Smooth muscle cell (in vitro differentiated cells): Measurements from ENCODE around the gene HNRNPUL1. TPM values are rescaled to one million over a fixed set of nuclear protein-coding genes. Genes with fewer than 3 reads are reported as not detected.

Source experiments
- DNase-seq: peaks from one replicate; lab custom pipeline; 2025; ENCODE audit not compliant: unreplicated experiment; lab: John Stamatoyannopoulos, UW
- H2AFZ ChIP-seq: fragments of 200-600 bp; sonication (generic); 2 replicates; pipeline ENCODE4 v1.6.0; 2016; ENCODE audit warnings: antibody characterized with exemption, low read depth, mild to moderate bottlenecking
- H3F3A ChIP-seq: fragments of 200-600 bp; sonication (generic); 2 replicates; pipeline ENCODE4 v1.6.0; 2017; ENCODE audit warnings: antibody characterized with exemption, low read depth
- H3K27ac ChIP-seq: fragments of 200-600 bp; sonication (generic); 2 replicates; pipeline ENCODE4 v1.5.1; 2016; ENCODE audit warnings: low read depth, mild to moderate bottlenecking
- H3K27me3 ChIP-seq: fragments of 200-600 bp; sonication (generic); 2 replicates; pipeline ENCODE4 v1.6.1; 2016; ENCODE audit warnings: low read depth, mild to moderate bottlenecking
- H3K36me3 ChIP-seq: fragments of 200-600 bp; sonication (generic); 2 replicates; pipeline ENCODE4 v1.5.1; 2016; ENCODE audit warnings: low read depth
- H3K4me1 ChIP-seq: fragments of 200-600 bp; sonication (generic); 2 replicates; pipeline ENCODE4 v1.5.1; 2016; ENCODE audit warnings: low read depth
- H3K4me2 ChIP-seq: fragments of 200-600 bp; sonication (generic); 2 replicates; pipeline ENCODE4 v1.6.0; 2016; ENCODE audit warnings: mild to moderate bottlenecking
- H3K4me3 ChIP-seq: fragments of 200-600 bp; sonication (generic); 2 replicates; pipeline ENCODE4 v1.5.1; 2016; ENCODE audit warnings: mild to moderate bottlenecking
- H3K79me2 ChIP-seq: fragments of 200-600 bp; sonication (generic); 2 replicates; pipeline ENCODE4 v1.6.0; 2016; ENCODE audit warnings: low read depth, mild to moderate bottlenecking
- H3K9ac ChIP-seq: fragments of 200-600 bp; sonication (generic); 2 replicates; pipeline ENCODE4 v1.6.0; 2016; ENCODE audit warnings: low read depth
- H3K9me3 ChIP-seq: fragments of 200-600 bp; sonication (generic); replicated peaks from 2 replicates; pipeline ENCODE4 v1.5.1; 2016; ENCODE audit warnings: low read depth
- H4K20me1 ChIP-seq: fragments of 200-600 bp; sonication (generic); 2 replicates; pipeline ENCODE4 v1.6.0; 2016; ENCODE audit warnings: low read depth
- WGBS: methylation state at CpG from one replicate; pipeline ENCODE4 v1.1.7; 2016; ENCODE audit warnings: low lambda C conversion rate; 5-methylcytosine and 5-hydroxymethylcytosine counted together
- polyA plus RNA-seq: library from polyadenylated mRNA; unstranded; fragments of >200 nt; fragmentation: Nextera tagmentation; extraction: Ambion mirVana; gene quantifications from 2 replicates; pipeline ENCODE4 v1.2.1, GENCODE V29; 2016
- total RNA-seq: library from RNA; depleted of rRNA; stranded (reverse); fragments of >200 nt; gene quantifications from 2 replicates; pipeline ENCODE4 v1.2.3, GENCODE V29; 2014
- TF ChIP-seq, protein P1 (sequence below): fragments of 200-600 bp; sonication (generic); IDR thresholded peaks from 2 replicates; pipeline ENCODE4 v1.5.1; 2017; ENCODE audit warnings: borderline replicate concordance, mild to moderate bottlenecking, antibody characterized with exemption; ENCODE audit not compliant: insufficient read depth, poor library complexity, severe bottlenecking

Gene HNRNPUL1
- total and polyA plus RNA-seq, 2 experiments from 2014 or later: 101 to 125 TPM

DNA sequence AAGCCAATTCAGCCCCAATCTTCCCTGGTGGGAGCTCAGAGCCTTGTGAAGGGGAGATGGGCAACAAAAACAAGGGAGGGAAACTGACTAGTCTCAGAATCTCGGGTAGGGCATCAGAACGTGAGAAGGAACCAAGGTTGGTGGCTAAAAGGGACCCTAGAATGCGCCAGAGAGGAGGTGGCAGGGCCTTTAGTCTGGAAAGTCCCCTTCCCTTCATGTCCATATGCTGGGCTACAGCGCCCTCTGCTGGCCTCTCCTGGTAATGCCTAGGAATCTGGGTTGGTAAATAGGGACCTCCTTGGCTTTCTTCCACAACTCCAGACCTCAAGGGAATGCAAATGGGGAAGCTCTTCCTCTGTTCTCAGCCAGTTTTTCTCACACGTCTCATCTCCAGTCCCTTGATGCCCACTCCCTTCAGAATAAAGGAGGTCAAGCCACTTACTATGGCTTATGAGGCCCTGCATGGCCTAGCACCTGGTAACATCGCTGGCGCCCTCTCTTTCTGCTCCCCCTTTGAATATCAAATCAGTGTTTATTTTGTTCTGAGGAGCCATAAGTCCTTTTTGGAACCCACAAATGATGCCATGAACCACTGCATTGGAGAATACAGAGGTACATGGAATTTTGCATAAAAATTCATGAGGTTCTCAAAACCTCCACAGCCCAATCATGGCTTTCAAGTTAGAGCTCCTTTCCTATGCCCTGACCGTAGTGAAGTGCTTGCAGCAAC lies 44.4 kb downstream of the HNRNPUL1 start:
- 39% methylated on average over 8 of the region's 8 CpGs for WGBS
- H3F3A ChIP-seq: peaks cover 49% of the 10 kb centered on the region
- DNase-seq: peak; percentile 94
- peaks cover 20% of the 10 kb centered on the region for H3K79me2 ChIP-seq
- peaks cover 8% of the 10 kb centered on the region for H4K20me1 ChIP-seq
- peak overlapping the region; percentile 84 for H3K4me2 ChIP-seq
- peak overlapping the region; percentile 89 for H3K27ac ChIP-seq
- peaks cover 17% of the 10 kb centered on the region for H3K4me1 ChIP-seq
- no peaks in the 10 kb centered on the region for H3K9me3 ChIP-seq
- no peaks in the 10 kb centered on the region for H3K27me3 ChIP-seq
- H2AFZ ChIP-seq: no peak overlapping the region
- H3K4me3 ChIP-seq: peak overlapping the region; percentile 72
- H3K9ac ChIP-seq: peak overlapping the region; percentile 88
- TF ChIP-seq, protein P1, sequence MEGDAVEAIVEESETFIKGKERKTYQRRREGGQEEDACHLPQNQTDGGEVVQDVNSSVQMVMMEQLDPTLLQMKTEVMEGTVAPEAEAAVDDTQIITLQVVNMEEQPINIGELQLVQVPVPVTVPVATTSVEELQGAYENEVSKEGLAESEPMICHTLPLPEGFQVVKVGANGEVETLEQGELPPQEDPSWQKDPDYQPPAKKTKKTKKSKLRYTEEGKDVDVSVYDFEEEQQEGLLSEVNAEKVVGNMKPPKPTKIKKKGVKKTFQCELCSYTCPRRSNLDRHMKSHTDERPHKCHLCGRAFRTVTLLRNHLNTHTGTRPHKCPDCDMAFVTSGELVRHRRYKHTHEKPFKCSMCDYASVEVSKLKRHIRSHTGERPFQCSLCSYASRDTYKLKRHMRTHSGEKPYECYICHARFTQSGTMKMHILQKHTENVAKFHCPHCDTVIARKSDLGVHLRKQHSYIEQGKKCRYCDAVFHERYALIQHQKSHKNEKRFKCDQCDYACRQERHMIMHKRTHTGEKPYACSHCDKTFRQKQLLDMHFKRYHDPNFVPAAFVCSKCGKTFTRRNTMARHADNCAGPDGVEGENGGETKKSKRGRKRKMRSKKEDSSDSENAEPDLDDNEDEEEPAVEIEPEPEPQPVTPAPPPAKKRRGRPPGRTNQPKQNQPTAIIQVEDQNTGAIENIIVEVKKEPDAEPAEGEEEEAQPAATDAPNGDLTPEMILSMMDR: peak; percentile 99
- peaks cover 13% of the 10 kb centered on the region for H3K36me3 ChIP-seq

DNA sequence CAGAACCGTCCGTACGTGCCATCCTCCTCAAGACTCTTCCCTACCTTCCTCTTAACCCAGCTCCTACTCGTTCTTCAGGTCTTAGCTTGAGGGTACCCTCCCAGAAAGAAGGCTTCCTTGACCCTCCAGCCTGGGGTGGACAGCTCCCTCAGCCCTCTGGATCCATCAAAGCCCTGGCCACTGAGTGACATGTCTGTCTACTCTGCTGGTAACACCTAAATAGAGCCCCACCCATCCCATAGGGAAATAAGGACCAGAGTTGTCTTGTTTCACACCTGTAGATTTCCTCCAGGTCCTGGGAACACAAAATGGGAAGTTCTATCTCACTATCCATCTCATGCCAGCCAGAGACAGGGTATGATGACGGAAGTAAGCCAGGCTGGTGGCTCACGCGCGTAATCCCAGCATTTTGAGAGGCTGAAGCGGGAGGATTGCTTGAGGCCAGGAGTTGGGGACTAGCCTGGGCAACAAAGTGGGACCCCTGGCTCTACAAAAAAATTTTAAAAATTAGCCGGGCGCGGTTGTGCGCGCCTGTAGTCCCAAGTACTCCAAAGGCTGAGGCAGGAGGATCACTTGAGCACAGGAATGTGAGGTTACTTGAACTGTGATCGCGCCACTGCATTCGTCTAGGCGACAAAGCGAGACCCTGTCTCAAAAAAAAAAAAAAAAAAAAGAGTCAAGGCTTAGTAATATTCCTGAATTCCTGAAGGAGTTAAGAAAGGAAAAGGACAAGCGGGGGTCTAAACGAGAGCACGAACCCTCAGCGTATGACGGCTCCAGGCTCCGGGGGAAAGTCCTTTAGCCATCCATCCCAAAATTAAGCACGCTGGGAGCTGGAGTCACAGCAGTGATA lies 45.2 kb downstream of the HNRNPUL1 start:
- Histone ChIP-seq H3K36me3 (peaks cover 12% of the 10 kb centered on the region), H3K79me2 (peaks cover 26% of the 10 kb centered on the region), H3K4me3 (peak overlapping the region; percentile 72), H3K27me3 (no peaks in the 10 kb centered on the region), H3K9me3 (no peaks in the 10 kb centered on the region), H4K20me1 (peaks cover 15% of the 10 kb centered on the region), H3K27ac (peak overlapping the region; percentile 89), H3F3A (peaks cover 47% of the 10 kb centered on the region), H3K4me1 (peaks cover 17% of the 10 kb centered on the region), H3K4me2 (peak overlapping the region; percentile 84), H3K9ac (peak overlapping the region; percentile 88), H2AFZ (peak overlapping the region; percentile 31)
- 41% methylated on average over 26 of the region's 26 CpGs for WGBS
- no peak for DNase-seq
- TF ChIP-seq, protein P1: no peak

DNA sequence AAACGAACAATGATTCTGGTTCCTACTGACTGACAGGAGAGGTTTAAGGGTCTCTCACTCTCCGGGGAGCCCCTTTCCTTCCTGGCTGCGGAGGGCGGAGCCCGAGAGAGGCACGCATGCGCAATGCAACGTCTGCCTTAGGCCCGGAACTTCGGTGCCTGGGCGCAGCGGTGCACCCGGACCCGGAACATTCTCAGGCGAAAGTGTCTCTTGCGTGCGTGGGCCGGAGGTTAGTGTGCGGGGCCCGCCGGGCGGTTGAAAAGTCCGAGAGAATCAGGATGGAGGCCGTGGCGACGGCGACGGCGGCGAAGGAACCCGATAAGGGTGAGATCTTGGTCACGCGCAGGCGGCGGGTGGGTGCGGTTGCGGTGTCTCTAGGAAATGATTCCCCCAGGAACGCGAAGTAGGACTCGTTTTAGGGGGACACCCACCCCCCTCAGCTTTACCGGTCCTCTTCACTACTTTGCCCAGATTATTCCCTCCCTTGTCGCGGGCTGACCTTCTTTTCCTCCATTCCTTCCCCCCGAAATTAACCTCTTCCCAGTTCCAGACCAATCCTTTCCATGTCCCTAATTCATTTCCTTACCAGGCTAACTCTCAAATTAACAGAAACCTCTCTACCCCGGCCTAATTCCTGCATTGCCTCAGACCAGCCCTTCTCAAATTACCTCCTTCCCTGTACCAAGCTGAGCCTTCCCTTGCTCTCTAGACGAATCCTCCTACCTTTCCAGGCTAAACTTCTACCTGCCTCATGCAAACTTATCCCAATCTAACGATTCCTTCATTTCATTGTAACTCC lies 46.1 kb downstream of the HNRNPUL1 start, which contains the start of gene CCDC97:
TSS of gene CCDC97 (plus strand) at position 140 of the 799 bp plus-strand sequence. CDS start at position 279, 139 bp downstream.
- Histone ChIP-seq H3K27ac (peak within 1 kb of the TSS; percentile 89), H3K4me1 (peaks cover 17% of the 10 kb centered on the region), H3K36me3 (peaks cover 4% of the 10 kb centered on the region), H3K4me2 (peak within 1 kb of the TSS; percentile 84), H3K79me2 (peaks cover 34% of the 10 kb centered on the region), H3F3A (peaks cover 41% of the 10 kb centered on the region), H3K27me3 (no peaks in the 10 kb centered on the region), H4K20me1 (peaks cover 22% of the 10 kb centered on the region), H3K9ac (peak within 1 kb of the TSS; percentile 88), H3K9me3 (no peaks in the 10 kb centered on the region), H3K4me3 (peak within 1 kb of the TSS; percentile 72), H2AFZ (peak within 1 kb of the TSS; percentile 31)
- DNase-seq: peak; percentile 72
- WGBS: under 1% methylated on average over 35 of the region's 47 CpGs
- TF ChIP-seq, protein P1: no peak
